NCI-H526 (cell line): ENCODE results near the gene ZBTB46.

ENCODE experiments used
- DNase-seq, 2 experiments: peaks; one replicate each; lab custom pipeline; 2025; lab: John Stamatoyannopoulos, UW

ZBTB46 gene

DNA sequence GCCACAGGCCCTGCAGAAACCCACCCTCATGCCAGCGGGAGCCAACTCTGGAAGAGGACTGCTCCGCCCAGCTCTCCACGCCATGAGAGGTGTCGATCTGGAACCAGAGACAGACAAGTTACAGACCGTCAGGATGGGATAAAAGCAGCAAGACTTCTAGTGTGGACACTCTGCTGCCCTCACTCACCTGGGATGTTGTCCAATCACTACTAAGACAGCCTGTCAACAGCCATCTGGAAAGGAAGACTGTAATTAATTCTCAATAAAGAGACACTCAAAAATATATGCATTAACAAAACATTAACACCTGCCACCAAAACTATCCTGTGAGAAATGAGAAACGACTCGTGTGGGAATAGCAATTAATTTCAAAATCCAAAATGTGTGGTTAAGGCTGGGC, 63.2 kb downstream of the ZBTB46 start:
- DNase-seq = no peak

DNA sequence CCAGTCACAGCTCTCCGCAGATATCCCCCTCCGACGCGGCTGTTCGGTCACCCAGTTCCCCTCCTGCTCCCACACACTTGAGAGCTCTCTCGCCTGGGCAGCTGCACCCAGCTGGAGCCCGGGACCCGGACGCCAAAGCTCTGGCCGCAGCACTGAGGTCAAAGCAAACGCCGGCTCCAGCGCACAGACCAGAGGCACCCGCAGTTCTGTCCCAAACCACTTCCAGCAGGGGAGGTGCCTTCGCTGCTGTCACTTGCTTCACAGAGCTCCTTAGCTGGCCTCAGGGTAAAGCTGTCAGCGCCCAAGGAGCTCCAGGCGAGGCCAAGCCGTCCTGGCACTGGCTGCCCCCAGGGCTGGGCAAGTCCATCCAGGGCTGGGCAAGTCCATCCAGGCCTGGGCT, 63.6 kb downstream of the ZBTB46 start:
- DNase-seq = no peak

DNA sequence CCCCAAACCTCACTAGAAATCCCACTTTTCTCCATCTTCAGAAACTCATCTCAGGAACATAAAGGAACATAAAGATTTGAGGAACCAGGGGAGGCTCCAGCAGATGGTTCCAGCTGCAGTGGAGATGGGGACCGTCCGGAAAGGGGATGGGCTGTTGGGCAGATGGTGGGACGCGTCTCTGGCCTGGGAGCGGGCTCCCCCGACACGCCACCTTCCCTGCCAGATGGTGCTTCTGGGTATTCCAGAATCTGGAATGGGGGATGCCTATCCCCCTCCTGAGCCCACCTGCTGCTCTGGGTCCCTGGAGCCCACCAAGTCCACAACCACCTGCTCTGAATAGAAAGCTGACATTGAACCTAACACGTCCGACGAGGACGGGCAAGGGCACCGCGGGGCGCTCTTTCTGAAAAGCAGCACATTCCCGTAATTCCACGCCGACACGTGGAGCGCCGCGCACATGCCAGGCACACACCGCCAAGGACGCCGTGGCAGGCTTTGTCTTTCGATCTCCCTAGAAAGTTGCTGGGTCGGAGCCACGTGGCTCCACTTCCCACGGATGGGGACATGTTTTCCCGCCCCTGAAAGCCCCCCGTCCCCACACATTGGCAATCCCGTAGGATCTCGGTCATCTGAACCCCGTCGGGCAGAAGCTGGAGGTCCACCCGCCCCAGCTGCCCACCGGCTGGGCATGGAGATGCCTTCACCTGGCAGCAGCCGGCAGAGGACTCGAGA, 64.2 kb downstream of the ZBTB46 start:
- no peak for DNase-seq

DNA sequence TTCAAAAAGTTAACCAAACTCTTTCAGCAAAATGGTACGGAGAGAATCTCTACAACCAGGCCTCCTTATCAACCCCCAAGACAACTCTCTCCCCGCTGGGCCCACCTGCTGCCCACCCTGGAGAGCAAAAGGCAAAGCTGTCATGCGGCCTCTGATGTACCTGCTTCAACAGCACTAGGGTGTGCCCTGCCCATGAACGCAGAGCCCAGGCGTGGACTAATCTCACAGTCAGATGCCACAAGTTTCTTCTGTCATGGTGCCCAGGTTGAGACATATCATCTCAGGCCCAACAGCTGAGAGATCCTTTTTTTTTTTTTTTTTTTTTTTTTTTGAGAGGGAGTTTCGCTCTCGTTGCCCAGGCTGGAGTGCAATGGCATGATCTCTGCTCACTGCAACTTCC, 65.2 kb downstream of the ZBTB46 start:
- no peak for DNase-seq

DNA sequence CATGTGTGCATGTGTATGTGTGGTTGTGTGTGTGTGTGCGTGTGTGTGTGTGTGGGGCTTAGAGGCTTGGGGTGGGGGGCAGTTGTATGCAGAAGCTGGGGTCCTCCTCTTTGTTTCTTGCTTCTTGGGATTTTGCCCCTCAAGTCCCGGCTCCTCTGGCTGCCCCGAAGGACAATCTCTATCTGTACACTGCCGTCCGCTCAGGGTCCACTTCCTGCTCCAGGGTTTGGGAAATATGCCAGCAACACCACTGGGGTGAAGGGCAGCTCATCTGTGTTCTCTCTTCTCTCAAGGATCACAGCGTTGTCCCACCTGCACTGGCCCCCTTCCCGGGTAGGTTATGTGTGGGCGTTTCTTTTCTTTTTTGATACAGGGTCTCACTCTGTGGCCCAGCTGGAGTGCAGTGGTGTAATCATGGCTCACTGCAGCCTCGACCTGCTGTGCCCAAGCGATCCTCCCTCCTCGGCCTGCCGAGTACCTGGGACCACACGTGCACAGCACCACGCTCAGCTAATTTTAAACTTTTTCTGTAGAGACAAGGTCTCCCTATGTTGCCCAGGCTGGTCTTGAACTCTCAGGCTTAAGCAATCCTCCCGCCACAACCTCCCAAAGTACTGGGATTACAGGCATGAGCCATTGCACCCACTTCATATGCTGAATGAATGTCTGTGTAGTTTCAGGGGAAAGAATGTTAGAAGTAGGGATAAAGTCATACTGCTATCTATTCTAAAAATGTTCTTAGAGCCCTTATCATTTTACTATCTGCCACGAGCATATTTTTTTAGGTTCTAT, 65.8 kb downstream of the ZBTB46 start:
- no peak for DNase-seq

DNA sequence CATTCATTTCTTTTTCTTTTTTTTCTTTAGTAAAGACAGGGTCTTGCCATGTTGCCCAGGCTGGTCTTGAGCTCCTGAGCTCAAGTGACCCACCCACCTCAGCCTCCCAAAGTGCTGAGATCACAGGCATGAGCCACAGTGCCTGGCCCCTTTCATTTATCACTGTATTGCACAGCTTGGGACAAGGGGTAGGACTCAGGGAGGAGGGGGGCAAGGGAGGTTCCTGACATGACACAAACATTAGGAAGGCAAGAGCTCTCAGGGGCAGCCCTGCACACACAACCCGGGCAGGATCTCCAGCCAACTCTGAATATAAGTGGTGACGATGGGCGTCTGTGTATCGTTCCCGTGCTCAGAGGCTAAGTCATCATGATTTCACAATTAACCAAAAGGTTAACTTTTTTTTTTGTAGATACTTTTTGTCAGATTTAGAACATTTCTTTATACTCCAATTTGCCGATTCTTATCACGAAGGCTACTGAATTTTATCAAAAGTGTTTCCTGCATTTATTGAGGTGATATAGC, 71.6 kb downstream of the ZBTB46 start:
- DNase-seq = no peak

DNA sequence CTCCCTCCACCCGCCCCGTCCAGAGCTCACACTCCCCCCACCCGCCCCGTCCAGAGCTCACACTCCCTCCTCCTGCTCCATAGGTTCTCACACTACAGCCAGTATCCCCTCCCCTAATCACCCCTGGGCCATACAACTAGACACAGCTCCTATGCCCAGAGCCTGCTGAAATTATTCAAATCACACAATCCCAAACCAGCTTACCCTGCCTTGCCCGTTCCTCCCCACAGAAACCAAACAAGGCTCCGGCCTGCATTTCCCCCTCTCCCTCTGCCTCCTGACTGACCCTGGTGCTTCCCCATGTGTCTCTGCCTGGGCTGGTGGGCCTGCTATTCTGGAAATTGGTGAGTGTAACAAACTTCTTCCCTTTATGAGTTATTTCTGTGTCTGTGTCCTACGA, 72.9 kb downstream of the ZBTB46 start:
- DNase-seq = no peak

DNA sequence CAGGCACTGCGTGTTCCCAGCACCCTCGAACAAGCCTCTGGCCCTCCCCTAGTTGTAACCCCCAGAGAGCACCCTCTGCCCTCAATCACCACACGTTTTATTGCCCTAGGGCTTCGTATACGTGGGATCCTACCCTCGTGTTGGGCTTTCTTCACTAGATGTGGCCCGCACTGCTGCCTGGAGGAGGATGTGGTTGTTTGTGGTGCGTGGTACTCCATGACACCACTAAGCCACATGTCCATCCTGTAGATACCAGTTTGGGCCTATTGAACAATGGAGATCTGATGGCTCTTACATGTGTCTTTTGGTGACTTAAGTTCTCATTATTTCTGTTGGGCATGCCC, 74.4 kb downstream of the ZBTB46 start:
- no peak for DNase-seq

DNA sequence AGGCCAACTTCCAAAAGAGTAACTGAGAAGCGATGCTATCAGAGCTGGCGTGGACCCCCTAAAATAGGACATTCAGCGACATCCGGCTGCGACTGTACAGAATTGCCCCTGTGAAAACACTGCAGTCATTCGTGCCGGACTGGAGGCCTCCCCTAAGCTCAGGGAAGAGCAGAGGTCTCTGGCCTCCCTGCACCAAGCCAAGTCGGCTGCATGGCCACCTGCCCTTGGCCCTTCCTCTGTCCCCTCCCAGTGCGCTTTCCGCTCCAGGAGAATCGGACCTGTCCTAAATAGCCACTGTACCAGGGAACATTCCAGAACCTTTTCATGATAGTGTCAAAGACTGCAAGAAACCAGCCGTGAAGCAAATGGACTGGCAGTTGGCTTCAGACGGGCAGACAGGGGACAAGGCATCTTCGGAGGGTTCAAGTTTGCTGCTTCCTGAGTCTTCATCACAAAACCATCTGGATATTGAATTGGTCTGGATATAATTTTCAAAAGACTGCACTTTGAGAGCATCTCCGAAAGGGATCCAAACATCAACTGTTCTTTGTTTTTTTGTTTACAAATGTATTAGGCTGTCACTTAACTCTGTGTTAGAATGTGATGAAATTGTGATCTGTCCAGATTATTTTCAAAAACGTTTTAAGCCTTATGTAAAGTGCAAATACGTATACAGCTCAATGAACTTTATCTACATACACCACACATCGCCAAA, 75.0 kb downstream of the ZBTB46 start:
- no peak for DNase-seq

DNA sequence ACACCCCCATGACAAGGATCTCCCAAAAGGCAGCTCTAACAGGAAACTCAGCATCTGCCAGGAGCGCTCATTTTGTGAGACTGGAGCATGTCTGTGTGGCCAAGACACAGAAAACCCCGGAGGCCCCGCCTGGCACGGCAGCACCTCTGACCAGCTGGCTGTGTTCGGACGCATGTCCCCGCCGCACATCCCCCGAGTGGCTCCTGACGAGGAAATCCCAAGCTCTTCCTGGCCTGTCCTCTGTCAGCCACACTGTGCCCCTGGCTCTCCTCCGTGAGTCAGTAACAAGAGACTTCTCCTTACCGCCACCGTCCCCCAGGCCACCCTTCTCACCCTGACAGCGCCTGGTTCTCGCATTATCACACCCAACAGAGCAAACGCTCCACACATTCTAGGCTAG, 77.1 kb downstream of the ZBTB46 start:
- DNase-seq = no peak

DNA sequence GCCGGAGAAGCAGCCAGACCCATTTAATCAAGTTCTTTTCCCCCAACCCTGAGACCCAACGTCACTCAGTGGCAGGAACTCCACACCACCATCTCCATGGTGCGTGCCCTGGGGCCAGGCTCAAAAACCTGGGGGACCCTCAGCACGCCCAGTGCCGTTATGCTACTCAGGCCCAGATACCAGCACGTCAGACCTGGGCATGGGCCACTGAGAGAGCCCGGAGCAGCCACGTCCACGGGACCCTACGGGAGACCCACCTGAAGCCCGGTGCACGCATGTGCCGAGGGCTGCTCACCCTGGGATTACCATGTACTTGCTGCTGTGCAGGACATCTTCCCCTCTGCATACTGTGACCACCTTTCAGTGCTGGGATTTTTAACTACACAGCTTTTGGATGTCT, 77.7 kb downstream of the ZBTB46 start:
- no peak for DNase-seq

DNA sequence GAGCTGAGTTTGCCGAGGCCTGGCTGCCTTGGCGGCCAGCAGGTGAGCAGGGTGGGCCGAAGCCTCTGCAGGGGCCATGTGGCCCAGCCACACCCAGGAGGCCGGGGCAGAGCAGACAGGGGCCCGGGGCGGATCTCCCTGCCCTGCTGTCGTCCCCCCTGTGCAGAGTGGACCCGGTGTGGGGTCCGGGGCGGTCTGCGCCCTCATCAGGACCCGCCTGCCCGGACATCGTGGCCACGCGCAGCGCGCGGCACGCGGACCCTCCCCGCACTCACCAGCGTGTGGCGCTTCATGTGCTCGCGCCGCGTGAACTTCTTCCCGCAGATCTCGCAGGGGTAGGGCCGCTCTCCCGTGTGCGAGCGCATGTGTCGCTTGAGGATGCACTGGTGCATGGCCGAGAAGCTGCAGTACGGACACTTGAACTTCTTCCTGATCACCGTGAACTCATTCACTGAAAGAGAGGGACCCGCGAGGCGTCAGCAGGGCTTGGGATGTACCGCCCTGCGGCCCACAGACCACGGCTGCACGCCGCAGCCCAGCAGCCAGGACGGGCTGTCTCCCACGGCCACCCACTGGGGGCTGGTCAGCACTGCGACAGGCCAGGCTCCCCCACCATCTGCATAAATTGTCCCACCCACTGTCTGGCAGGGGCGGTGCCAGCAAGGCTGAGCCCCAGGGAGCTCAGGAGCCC, 78.5 kb downstream of the ZBTB46 start:
- DNase-seq = peak in 1 of 2 experiments; percentile 44

DNA sequence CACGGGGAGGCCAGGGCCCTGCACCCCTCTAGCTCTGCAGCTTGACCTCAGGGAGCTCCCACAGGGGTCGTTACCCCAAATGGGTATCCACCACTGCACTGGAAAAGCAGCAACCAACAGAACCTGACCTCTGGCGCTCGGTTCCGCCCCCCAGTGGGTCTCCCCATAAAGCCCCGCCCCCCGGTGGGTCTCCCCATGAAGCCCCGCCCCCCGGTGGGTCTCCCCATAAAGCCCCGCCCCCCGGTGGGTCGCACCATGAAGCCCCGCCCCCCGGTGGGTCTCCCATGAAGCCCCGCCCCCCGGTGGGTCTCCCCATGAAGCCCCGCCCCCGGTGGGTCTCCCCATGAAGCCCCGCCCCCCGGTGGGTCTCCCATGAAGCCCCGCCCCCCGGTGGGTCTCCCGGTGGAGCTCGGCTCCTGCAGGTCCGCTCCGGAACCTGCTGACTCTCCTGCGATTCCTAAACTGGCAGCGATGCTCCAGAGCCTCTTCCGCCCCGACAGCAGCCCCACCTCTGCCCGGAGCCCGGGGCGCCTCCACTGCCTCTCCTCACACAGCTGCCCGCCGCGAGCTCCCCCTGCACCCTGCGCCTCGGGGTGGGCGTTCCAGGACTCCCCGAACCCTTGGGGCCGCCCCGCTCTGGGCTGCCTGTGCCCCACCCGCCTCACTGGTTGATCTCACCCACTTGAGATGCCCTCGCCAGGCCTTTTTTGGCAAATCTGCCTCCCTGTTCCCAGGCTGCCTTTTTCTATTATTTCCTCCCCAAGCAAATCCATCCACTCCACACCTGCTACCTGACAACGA, 79.4 kb downstream of the ZBTB46 start:
- DNase-seq = peak; percentile 35 to 77

DNA sequence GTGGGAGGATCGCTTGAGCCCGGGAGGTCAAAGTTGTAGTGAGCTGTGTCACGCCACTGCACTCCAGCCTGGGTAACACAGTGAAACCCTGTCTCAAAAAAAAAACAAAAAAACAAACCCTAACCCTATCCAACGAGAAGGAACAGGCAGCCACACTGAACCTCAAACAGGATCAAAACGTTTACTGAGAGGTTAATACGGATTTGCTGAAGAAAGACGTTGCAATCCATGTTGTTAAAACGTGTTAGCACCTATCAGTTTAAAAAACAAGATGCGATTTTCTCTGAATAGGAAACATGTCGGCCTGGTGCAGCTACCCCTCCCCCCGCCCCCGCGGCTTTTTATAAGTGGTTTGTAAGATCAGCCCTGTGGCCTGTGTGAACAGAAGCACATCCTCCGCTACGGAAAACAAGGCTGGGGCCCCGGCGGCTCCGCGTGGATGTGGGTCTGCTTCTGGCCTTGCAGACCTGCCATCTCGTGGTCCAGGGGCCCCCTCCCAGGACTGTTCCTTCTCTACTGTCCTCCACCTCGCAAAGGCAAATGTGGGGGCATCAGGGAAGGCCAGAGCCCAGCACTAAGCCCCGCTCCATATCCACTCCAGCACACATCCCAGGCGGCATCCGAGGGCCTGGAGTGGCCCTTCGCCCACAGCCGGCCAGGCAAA, 80.1 kb downstream of the ZBTB46 start:
- peak; percentile 18 to 26 for DNase-seq

DNA sequence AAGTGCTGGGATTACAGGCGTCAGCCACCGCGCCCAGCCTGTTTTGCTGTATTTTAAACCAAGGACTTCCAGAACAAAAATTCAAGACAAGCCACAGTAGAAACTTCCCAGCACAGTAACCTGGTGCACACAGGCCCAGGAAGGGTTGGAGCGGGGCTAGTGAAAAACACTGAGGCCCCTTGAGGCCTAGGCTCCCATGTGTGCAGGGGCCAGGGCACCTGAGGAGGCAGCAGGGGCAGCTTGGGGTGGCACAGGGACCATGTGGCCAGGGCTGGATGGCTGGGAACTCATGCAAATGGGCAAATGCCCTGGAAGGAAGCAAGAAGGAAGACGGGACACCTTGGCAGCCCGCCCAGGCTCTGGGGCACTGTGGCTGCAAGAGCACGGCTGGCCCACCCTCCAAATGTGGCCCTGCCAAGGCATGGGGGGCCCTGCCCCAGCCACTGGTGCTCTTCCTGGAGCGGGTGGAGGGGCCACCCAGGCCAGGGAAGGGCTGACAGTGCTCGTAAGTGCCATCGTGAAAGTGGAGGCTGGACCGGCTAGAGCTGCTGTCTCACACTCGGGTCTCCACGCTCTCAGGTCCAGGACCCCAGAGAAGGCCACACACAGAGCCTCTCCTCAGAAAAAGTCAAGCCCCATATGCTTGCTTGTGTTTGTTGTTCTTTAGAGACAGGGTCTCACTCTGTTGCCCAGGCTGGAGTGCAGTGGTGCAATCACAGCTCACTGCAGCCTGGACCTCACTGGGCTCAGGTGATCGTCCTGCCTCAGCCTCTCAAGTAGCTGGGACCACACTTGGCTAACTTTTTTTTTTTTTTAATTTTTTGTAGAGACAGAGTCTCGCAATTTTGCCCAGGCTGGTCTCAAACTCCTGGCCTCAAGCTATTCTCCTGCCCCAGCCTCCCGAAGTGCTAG, 81.2 kb downstream of the ZBTB46 start:
- DNase-seq = no peak

DNA sequence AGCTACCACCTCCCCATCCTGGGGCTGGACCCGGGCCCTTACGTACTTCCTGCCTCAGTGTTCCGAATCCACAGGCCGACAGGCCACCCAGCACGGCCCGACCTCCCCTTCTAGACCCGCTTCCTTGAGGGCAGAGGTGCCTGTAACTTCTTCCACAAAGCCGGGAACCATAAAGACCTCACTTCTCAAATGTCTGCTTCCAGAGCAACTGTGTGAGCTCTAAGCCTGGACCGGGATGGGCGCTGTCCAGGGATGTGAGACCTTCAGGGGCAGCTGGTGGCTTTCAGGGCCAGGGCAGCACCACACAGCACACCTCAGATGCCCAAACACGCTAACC, 82.2 kb downstream of the ZBTB46 start:
- DNase-seq = no peak

DNA sequence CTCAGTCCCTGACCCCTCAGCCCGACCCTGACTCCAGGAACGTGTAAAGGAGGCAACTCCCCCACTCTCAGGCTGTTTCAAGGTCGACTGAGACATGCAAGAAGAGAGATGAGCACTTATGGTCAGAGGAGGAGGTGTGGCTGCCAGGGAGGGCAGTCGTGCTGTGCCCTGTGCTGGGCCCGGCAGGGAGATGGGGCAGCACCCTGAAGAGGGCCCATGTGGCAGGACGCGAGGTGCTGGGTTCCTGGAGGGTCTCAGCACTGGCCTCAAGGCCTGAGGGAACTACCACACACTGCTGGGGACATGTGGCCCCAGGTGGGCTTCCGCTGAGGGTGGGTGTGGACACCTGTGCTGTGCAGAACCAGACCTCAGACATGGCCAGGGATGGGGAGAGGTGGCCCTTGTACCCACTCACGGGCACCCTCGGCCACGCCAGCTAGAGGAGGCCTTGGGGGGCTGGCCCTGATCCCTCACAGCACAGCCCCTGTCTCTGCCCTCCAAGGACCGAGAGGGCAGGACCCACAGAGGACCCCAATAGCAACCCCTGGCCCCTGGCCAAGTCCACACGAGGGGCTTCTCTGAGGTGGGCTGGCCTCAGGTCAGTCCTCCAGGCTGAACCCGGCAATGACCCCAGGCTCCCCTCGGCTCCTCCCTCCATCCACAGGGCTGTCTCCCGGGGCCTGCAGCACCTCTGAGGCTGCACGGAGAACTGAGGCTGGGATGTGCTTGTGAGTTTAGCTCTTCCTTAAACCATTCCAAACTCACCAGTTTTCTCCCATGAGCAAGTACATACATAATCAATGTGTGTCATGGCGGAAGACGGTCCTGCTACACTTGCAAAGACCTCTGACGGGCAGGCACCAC, 82.8 kb downstream of the ZBTB46 start:
- no peak for DNase-seq

DNA sequence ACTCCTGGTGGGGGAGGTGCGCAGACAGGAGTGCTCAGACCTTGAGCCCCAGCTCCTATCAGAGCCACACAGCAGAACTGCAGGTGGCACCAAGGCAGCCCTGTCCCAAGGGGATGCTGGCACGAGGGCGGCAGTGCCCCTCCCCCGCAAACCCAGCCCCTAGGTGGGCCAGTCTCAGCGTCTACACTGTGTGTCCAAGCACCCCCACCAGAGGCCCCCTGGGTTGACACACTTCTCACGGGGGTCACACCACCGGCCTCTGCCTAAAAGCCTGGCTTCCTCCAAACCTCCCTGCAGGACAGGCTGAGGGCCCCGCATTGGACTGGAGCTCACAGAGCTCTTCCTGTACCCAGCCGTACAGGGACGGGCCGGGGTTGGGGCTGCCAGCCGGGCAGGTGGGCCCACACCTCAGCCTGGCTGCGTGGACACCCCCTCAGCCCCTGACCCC, 83.4 kb downstream of the ZBTB46 start:
- DNase-seq = peak in 1 of 2 experiments; percentile 45
